Thyroid gland (tissue), 4 donors: Measurements from ENCODE around the gene GRB10.

Experiments
- CTCF ChIP-seq, 6 experiments: fragments of 200-600 bp in 3 of 6; fragments of 450-650 bp in 3 of 6; sonication (generic) in 3 of 6; IDR thresholded peaks; one replicate each; pipeline ENCODE4 v1.5.1; 2016 to 2019; ENCODE audit warnings: antibody characterized with exemption in 6 of 6, mild to moderate bottlenecking in 2 of 6, inconsistent platforms in 1 of 6, moderate library complexity in 1 of 6
- POLR2A ChIP-seq, 2 donors: fragments of 450-650 bp; IDR thresholded peaks; one replicate each; pipeline ENCODE4 v1.6.1; 2017; ENCODE audit warnings: antibody characterized with exemption in 2 of 2, mild to moderate bottlenecking in 2 of 2, moderate library complexity in 1 of 2

GRCh38 chr7:50785346-50785745 is 2.6 kb upstream of the GRB10 start:
- TF ChIP-seq CTCF (IDR thresholded peaks at IDR 0.05) (no peak), POLR2A (IDR thresholded peaks at IDR 0.05) (no peak)
